GM12873 (cell line): ENCODE results near the gene GPC5.

Experiments used
- CTCF ChIP-seq: IDR thresholded peaks from 2 replicates; pipeline ENCODE4 v1.5.1; 2012; ENCODE audit warnings: low read depth, mild to moderate bottlenecking, moderate library complexity, low read length, control low read depth; ENCODE audit not compliant: insufficient read depth; ENCODE audit errors: missing control alignments

GPC5 gene

GRCh38 chr13:92913840-92914239 lies 1515.4 kb downstream of the GPC5 start:
- TF ChIP-seq CTCF, result no peak
